NCI-H526 (cell line): ENCODE measurements around the gene FOCAD.
"Not testable (repeated sequence)": the region's sequence is repeated elsewhere in the genome, so short reads cannot be mapped to it uniquely, and the experiment has no call there.

ENCODE experiments used
- DNase-seq, 2 experiments: peaks; one replicate each; lab custom pipeline; 2025; lab: John Stamatoyannopoulos, UW

The FOCAD gene

DNA sequence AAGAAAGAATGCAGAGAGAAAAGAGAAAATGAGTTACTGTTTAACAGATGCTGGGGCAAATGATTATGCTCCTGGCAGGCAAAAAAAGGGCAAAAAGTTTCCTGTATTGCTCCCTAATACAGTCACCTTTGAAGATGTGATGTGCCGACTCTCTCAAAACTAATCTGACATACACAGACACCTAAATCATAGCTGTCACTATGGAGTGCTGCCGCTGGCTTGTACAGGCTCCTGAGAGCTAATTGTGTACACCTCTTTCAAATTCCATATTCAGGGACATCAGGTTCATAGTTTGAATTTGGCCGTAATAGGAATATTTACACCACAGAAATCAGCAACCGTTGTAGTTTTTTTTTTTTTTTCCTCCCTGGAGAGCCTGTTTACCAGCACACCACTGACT lies 12.4 kb upstream of the FOCAD start:
- no peak for DNase-seq

DNA sequence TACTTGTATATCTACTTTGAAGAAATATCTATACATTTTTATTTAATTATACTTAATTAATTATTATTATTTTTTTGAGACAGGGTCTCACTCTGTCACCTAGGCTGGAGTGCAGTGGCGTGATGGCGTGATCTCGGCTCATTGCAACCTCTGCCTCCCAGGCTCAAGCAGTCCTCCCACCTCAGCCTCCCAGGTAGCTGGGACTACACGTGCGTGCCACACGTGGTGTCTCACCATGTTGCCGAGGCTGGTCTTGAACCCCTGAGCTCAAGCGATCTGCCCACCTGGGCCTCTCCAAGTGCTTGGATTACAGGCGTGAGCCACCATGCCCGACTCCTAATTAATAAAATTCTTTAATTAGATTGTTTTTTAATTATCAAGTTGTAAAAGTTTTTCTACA lies 10.5 kb upstream of the FOCAD start:
- not testable (repeated sequence) for DNase-seq

DNA sequence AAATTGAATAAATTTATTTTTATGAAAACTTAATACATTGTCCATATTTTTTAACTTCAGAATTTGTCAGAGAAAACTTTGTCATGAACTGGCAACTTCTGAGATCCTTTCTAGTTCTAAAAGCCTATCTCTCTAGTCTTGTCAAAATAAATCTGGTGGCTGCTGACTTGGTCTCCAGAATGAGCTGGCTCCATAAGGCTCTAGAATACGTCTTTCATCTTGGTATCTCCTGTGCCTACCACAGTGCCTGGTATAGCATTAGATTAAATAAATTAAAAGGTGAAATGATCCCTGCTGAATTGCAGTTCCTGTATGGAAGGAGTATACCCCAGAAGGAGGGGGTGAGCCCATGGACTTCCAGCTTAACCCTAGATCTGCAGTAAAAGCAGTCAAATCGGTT lies 2.6 kb upstream of the FOCAD start:
- no peak for DNase-seq

DNA sequence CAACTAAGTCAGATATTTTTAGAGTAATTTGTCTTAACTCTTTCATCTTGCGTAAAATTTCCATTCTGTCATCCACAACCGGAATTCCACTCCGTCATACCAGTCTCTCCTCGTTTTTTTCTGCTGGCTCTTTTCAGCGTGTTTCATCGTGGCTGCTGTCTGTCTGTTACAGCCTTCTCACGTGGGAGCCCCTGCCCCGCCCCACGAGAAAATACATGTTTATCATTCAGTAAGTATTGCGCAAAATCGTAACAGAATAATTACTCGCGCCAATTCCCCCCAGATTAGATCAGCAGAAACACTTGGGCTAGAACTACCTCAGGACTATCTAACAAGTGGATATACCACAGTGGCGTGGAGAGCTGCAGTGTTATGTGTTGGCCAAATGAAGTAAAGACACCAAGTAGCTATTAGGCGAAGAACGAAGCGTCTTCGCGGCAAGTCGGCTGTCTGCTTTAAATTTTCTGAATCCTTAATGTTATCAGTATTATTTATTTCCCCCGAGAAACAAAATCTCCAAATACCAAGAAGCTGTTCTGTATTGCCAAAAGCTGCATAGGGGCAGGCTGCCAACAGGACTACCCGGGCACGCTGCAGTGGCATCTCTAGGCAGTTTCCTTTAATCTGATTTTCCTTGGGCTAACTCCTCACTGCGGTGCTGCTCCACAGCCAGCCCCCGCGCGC lies 566 bp upstream of the FOCAD start:
- peak; percentile 63 to 71 for DNase-seq

- no peak for DNase-seq
Measured at GRCh38 chr9:20684875-20685696, 1.0 kb downstream of the FOCAD start.

- DNase-seq: no peak
Measured at GRCh38 chr9:20685769-20686168, 1.7 kb downstream of the FOCAD start.

GRCh38 chr9:20689833-20690232 lies 5.8 kb downstream of the FOCAD start:
- DNase-seq: no peak

DNA sequence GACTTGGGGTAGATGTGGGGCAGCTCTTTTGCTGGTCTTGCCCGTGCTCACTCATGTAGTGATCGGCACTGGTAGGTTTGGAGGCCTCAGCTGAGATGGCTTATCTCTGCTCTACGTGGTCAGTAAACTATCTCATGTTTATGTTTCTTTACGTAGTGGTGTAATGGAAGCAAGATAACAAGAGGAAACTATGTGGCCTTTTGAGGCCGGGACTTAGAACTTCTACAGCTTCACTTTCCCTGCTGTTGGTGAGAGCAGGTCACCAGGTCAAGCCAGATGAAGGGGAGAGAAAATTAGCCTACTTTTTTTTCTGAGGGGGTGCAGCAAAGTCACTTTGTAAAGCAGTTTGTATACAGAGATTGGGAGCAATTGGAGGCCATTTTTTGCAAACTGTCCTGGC lies 8.5 kb downstream of the FOCAD start:
- DNase-seq: no peak

DNA sequence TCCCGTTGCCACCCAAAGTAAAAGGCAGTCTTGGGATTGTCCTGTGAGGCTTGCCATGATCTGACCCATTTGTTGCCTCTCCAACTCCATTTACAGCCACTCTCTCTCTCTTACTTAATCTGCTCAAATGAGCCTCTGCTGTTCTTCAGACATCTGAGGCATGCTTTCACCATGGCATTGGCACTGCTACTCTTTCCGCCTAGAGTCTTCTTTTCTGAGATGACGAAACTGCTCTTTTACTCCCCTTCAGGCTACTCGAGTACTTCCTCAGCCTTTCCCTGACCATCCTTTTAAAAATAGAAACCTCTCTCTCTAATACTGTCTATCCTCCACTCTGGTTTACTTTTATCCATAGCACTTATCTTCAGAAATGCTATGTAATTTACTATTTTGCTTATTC lies 9.0 kb downstream of the FOCAD start:
- no peak for DNase-seq

DNA sequence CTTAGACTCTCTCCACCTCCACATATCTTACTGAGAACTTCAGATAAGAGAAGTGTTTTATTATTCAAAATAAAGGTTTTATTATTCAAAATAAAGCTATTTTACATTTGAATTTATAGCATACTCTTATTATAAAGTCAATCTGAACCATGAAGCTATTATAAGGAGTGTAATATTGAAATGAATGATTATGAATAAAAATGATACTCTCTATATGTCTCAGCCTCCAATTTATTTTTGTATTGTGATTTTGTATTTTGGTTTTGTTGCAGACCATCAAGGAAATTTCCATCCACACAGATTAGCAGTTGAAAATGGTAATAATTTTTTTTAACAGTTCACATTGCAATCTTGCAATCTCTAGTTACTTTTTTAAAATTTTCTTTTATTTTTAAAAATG lies 10.2 kb downstream of the FOCAD start:
- DNase-seq: no peak

DNA sequence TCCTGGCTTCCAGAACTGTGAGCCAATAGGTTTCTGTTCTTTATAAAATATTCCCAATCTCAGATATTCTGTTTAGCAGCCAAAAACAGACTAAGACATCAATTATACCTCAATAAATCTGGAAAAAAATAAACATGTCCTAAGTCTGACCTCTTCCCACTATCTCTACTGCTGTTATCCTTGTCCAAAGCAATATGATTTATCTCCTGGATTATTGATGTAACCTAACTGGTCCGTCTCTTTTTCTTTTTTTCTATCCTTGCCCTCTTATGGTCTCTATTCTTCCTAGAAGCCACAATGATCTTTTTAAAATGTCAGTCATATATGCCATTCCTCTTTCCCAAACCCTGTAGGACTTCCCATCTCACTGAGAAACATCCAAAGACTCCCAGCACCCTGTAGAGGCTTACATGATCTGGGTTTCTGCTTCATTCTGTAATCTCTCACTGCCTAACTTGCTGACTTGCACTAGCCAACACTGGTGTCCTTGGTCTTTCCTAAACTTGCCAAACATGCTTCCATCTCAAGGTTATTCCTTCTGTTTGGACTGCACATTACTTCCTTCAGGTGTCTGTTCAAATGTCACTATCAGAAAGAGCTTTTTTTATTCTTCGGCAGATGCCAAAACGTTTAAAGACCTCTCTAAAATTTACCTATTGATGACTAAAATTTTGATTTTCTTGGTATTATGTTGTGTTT lies 13.1 kb downstream of the FOCAD start:
- no peak for DNase-seq

- DNase-seq: no peak
Measured at GRCh38 chr9:20698782-20699181, 14.7 kb downstream of the FOCAD start.

- DNase-seq: peak; percentile 15 to 19
Measured at GRCh38 chr9:20701060-20701459, 17.0 kb downstream of the FOCAD start.

GRCh38 chr9:20702570-20702969 lies 18.5 kb downstream of the FOCAD start:
- DNase-seq: no peak

DNA sequence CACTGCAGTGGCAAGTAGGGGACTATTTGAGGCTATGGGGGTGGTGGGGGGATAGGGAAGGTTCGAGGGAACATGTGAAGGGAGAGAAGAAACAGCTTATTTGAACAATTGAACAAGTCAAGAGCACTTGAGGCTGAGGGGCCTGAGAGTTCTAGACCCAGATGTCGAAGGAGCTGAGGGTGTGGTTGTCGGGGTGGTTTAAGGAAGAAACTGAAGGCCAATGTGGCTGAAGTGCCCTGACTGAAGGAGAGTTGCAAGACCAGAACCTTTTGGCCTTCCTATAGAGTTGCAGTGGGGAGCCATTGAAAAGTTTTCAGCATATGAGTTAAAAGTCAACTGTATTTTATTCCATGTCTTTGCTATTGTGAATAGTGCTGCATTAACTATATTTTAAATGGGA lies 19.1 kb downstream of the FOCAD start:
- no peak for DNase-seq

DNA sequence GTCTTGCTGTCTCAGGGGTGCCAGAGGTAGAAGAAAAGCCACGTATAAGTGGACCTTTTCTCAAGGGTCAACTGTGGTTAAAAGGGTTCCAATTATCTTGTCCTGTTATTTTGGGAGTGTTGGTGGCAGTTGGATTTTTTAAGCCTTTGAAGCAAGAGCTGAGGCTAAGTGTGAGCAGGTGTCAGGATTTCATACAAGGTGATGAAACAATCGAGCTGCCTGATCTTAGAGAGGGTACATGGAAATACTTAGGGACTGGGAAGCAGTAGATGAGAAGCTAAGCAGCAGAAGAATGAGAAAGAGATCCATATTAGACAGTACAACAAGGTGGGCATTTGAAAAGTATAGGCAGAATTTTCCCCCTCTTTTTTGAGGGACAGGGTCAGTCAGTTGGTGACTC lies 23.6 kb downstream of the FOCAD start:
- no peak for DNase-seq

DNA sequence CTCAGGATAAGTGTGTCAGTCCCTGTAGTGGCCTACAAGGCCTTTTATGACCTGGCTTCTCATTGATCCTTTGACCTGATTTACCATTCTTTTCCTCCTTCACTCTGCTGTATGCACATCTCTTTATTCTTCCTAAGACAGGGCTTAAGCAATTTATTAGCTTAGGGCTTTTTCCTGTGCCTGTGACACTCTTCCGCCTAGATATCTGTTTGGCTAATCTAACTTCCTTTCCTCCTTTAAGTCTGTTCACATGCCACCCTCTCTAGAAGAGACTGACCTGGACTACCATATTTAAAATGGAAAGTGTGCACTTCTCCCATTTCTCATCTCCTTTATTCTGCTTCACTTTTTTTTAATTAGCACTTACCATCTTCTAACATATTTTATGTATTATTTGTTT lies 29.1 kb downstream of the FOCAD start:
- DNase-seq: no peak

DNA sequence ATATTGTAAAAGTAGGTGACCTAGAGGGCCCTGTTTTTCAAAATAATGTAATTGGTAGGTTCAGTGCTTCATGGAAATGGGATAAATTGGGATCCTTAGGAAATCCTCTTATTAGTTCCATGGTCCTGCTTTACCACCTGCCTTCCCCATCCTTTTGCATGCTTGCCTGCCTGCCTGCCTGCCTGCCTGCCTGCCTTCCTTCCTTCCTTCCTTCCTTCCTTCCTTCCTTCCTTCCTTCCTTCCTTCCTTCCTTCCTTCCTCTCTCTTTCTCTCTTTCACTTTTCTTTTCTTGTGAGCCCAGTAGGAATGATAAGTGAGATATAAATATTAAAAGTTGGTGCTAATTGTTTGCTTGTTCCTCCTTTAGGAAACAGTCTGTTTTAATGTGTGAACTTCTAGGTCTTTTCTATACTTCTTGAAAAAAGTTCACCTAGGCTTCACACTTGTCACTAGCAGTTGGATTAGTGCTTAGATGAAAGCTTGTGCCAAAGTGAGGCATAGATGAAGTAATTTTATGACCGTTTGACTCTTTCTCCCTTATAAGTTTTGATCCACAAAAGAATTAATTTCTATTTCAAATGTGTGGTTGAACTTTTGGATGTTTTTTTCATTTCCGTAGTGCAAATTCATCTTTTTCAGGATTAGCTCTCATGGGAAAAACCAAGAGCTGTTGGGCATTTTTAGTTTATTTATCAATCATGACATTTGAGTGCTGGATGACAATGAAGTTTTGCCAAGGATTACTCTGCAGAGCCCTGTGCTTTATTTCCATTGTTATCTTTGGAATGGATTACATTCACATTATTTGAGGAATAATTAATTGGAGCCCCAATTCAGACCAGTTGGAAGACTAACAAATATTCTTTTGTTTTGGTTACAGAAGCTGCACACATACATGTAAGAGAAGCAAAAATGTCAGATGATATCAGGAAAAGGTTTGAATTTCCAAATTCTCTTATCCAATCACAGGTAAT lies 30.7 kb downstream of the FOCAD start:
- no peak for DNase-seq

- DNase-seq: no peak
Measured at GRCh38 chr9:20722221-20722620, 38.2 kb downstream of the FOCAD start.

- no peak for DNase-seq
Measured at GRCh38 chr9:20725675-20726074, 41.6 kb downstream of the FOCAD start.

DNA sequence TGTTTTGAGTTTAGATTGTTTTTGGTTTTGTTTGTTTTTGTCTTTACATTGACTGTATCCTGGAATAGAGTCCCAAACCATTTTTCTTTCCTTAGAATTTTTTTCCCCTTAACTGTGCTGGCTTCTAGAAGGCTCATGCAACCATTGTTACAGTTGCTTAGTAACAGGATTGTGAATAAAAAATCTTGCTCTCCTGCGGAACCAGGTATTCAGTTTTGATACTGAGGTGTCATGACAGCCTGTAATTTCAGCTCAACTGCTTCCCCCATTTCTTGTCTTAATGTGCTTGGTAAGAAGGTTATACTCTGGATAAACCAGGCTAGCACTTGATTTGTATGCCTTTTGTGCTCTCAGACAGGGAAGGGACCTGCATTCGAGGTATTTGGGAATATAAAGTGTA lies 42.1 kb downstream of the FOCAD start:
- DNase-seq: no peak
